HG03521 (cell line): Measurements from ENCODE around the gene RAP1GAP2.

Source experiments
- ATAC-seq: cut with Tn5 transposase; IDR thresholded peaks from one replicate; pipeline ENCODE4 v1.9.1; 2021; ENCODE audit warnings: mild to moderate bottlenecking, moderate library complexity; ENCODE audit not compliant: unreplicated experiment

Gene RAP1GAP2

GRCh38 chr17:2852221-2852620 is 56.0 kb downstream of the RAP1GAP2 start:
- ATAC-seq, result no peak

- ATAC-seq, result no peak
Measured at GRCh38 chr17:2852729-2853282, 56.6 kb downstream of the RAP1GAP2 start.

- no peak for ATAC-seq
Measured at GRCh38 chr17:2853283-2854142, 57.3 kb downstream of the RAP1GAP2 start.

GRCh38 chr17:2854143-2855055 is 58.2 kb downstream of the RAP1GAP2 start:
- ATAC-seq, result no peak

GRCh38 chr17:2855063-2855600 is 58.9 kb downstream of the RAP1GAP2 start:
- no peak for ATAC-seq

- ATAC-seq, result no peak
Measured at GRCh38 chr17:2856727-2857126, 60.5 kb downstream of the RAP1GAP2 start.

- ATAC-seq, result no peak
Measured at GRCh38 chr17:2860045-2860444, 63.8 kb downstream of the RAP1GAP2 start.

GRCh38 chr17:2860883-2861282 is 64.6 kb downstream of the RAP1GAP2 start:
- no peak for ATAC-seq

- no peak for ATAC-seq
Measured at GRCh38 chr17:2862197-2862596, 66.0 kb downstream of the RAP1GAP2 start.

- ATAC-seq, result no peak
Measured at GRCh38 chr17:2863204-2863603, 67.0 kb downstream of the RAP1GAP2 start.

GRCh38 chr17:2865228-2865627 is 69.0 kb downstream of the RAP1GAP2 start:
- ATAC-seq, result no peak

- ATAC-seq, result no peak
Measured at GRCh38 chr17:2867441-2868424, 71.5 kb downstream of the RAP1GAP2 start.

- ATAC-seq, result no peak
Measured at GRCh38 chr17:2869604-2870003, 73.4 kb downstream of the RAP1GAP2 start.

- no peak for ATAC-seq
Measured at GRCh38 chr17:2871205-2871604, 75.0 kb downstream of the RAP1GAP2 start.

GRCh38 chr17:2871720-2872119 is 75.5 kb downstream of the RAP1GAP2 start:
- ATAC-seq, result no peak

GRCh38 chr17:2872282-2872681 is 76.0 kb downstream of the RAP1GAP2 start:
- ATAC-seq, result no peak

GRCh38 chr17:2874189-2874686 is 78.0 kb downstream of the RAP1GAP2 start:
- no peak for ATAC-seq

GRCh38 chr17:2875608-2876007 is 79.4 kb downstream of the RAP1GAP2 start:
- no peak for ATAC-seq

- ATAC-seq, result no peak
Measured at GRCh38 chr17:2876467-2876866, 80.2 kb downstream of the RAP1GAP2 start.

GRCh38 chr17:2878751-2879254 is 82.6 kb downstream of the RAP1GAP2 start:
- no peak for ATAC-seq
